ENCODE measurements around the gene ANO2. TPM values are rescaled to one million over a fixed set of nuclear protein-coding genes. Genes with fewer than 3 reads are reported as not detected.

Gene ANO2
- polyA plus RNA-seq (ENCODE audit: insufficient read length): 4.0 TPM

GRCh38 chr12:5945071-5946008, at the start of gene ANO2:
Gene ANO2 (minus strand): TSS chr12:5945259. CDS start chr12:5945217, 42 bp downstream.
- peak; percentile 6 for DNase-seq (ENCODE audit: low read depth)

GRCh38 chr12:5989621-5990020, 44.6 kb upstream of the ANO2 start:
- no peak for DNase-seq (ENCODE audit: low read depth)

- DNase-seq (ENCODE audit: low read depth): peak; percentile 13
Observed at GRCh38 chr12:5988659-5989116, 43.6 kb upstream of the ANO2 start.

GRCh38 chr12:5988088-5988487, 43.0 kb upstream of the ANO2 start:
- DNase-seq (ENCODE audit: low read depth): no peak

- DNase-seq (ENCODE audit: low read depth): no peak
Observed at GRCh38 chr12:5987573-5987972, 42.5 kb upstream of the ANO2 start.

- no peak for DNase-seq (ENCODE audit: low read depth)
Observed at GRCh38 chr12:5985471-5985870, 40.4 kb upstream of the ANO2 start.

- no peak for DNase-seq (ENCODE audit: low read depth)
Observed at GRCh38 chr12:5984873-5985272, 39.8 kb upstream of the ANO2 start.

GRCh38 chr12:5982106-5982505, 37.0 kb upstream of the ANO2 start:
- no peak for DNase-seq (ENCODE audit: low read depth)

- DNase-seq (ENCODE audit: low read depth): no peak
Observed at GRCh38 chr12:5977556-5977955, 32.5 kb upstream of the ANO2 start.

- no peak for DNase-seq (ENCODE audit: low read depth)
Observed at GRCh38 chr12:5976711-5977110, 31.7 kb upstream of the ANO2 start.

- DNase-seq (ENCODE audit: low read depth): no peak
Observed at GRCh38 chr12:5976196-5976595, 31.1 kb upstream of the ANO2 start.

GRCh38 chr12:5973461-5974115, 28.5 kb upstream of the ANO2 start:
- no peak for DNase-seq (ENCODE audit: low read depth)

- DNase-seq (ENCODE audit: low read depth): no peak
Observed at GRCh38 chr12:5972387-5972786, 27.3 kb upstream of the ANO2 start.

GRCh38 chr12:5971194-5971850, 26.3 kb upstream of the ANO2 start:
- no peak for DNase-seq (ENCODE audit: low read depth)

- DNase-seq (ENCODE audit: low read depth): no peak
Observed at GRCh38 chr12:5969974-5970690, 25.1 kb upstream of the ANO2 start.

- no peak for DNase-seq (ENCODE audit: low read depth)
Observed at GRCh38 chr12:5969156-5969973, 24.3 kb upstream of the ANO2 start.

- no peak for DNase-seq (ENCODE audit: low read depth)
Observed at GRCh38 chr12:5967645-5968415, 22.8 kb upstream of the ANO2 start.

GRCh38 chr12:5966486-5967095, 21.5 kb upstream of the ANO2 start:
- DNase-seq (ENCODE audit: low read depth): no peak

- no peak for DNase-seq (ENCODE audit: low read depth)
Observed at GRCh38 chr12:5965950-5966383, 20.9 kb upstream of the ANO2 start.
